Lower lobe of right lung (tissue), 2 donors: ENCODE data around the gene AQP5. TPM values are rescaled to one million over a fixed set of nuclear protein-coding genes. Genes with fewer than 3 reads are reported as not detected.

ENCODE experiments used
- ATAC-seq, 2 donors: fragments of 200-7000 bp; cut with Tn5 transposase; one replicate each; pipeline ENCODE4 v1.9.1; 2020 to 2022; ENCODE audit warnings: mild to moderate bottlenecking in 2 of 2, moderate library complexity in 2 of 2
- DNase-seq: peaks from one replicate; pipeline ENCODE4 v3.0.0-alpha.2; 2020
- H3K27ac ChIP-seq: fragments of 200-600 bp; one replicate; pipeline ENCODE4 v1.8.0; 2022
- H3K27me3 ChIP-seq: fragments of 200-600 bp; one replicate; pipeline ENCODE4 v1.8.0; 2022; ENCODE audit warnings: low read depth
- H3K36me3 ChIP-seq: fragments of 200-600 bp; one replicate; pipeline ENCODE4 v1.8.0; 2022; ENCODE audit warnings: mild to moderate bottlenecking
- H3K4me1 ChIP-seq: fragments of 200-600 bp; one replicate; pipeline ENCODE4 v1.8.0; 2022
- H3K4me3 ChIP-seq: fragments of 200-600 bp; one replicate; pipeline ENCODE4 v1.8.0; 2022; ENCODE audit warnings: mild to moderate bottlenecking
- H3K9me3 ChIP-seq: fragments of 200-600 bp; one replicate; pipeline ENCODE4 v1.8.0; 2022
- CTCF ChIP-seq: fragments of 200-600 bp; IDR thresholded peaks from one replicate; pipeline ENCODE4 v1.8.0; 2022; ENCODE audit warnings: antibody characterized with exemption, mild to moderate bottlenecking
- intact Hi-C: fragments of 100-400 bp; cut with DNase I; formaldehyde crosslinking; loops from one replicate; pipeline ENCODE4 v1.11.0; 2022
- total RNA-seq: library from RNA; stranded (reverse); fragmentation: NEBNext Ultra II Directional; extraction: Animal tissue kit (Norgen Biotek cat#: 25700); gene quantifications from one replicate; pipeline ENCODE4 v1.2.1, GENCODE V29; 2021
- donor health status: DM: no; HTN: yes; CAD: no; lungs with severe emphysema.

The AQP5 gene
- total RNA-seq, 1 donor from 2014 or later: 6.4 TPM

- intact Hi-C loops: no loop called here
Measured at GRCh38 chr12:49928471-49928870, 33.2 kb upstream of the AQP5 start.

GRCh38 chr12:49929581-49929980, 32.1 kb upstream of the AQP5 start:
- DNase-seq (no peak), ATAC-seq (no peak)
- no peak for TF ChIP-seq CTCF
- intact Hi-C loops: no loop called here
- no peaks in the 10 kb centered on the region for H3K4me1 ChIP-seq
- no peaks in the 10 kb centered on the region for H3K27me3 ChIP-seq
- H3K36me3 ChIP-seq: no peaks in the 10 kb centered on the region
- H3K4me3 ChIP-seq: no peak overlapping the region
- no peak overlapping the region for H3K27ac ChIP-seq
- no peaks in the 10 kb centered on the region for H3K9me3 ChIP-seq

More at GRCh38 chr12:49928471-49928870, 33.2 kb upstream of the AQP5 start:
- DNase-seq (no peak), ATAC-seq (no peak)
- H3K36me3 ChIP-seq: no peaks in the 10 kb centered on the region
- H3K27me3 ChIP-seq: no peaks in the 10 kb centered on the region
- no peak overlapping the region for H3K4me3 ChIP-seq
- no peak for TF ChIP-seq CTCF
- no peaks in the 10 kb centered on the region for H3K9me3 ChIP-seq
- no peaks in the 10 kb centered on the region for H3K4me1 ChIP-seq
- no peak overlapping the region for H3K27ac ChIP-seq

- H3K4me1 ChIP-seq: no peaks in the 10 kb centered on the region
- H3K27me3 ChIP-seq: no peaks in the 10 kb centered on the region
- H3K9me3 ChIP-seq: no peaks in the 10 kb centered on the region
- no peak for TF ChIP-seq CTCF
- intact Hi-C loops: no loop called here
- ATAC-seq (no peak), DNase-seq (no peak)
- no peak overlapping the region for H3K27ac ChIP-seq
- H3K4me3 ChIP-seq: no peak overlapping the region
- no peaks in the 10 kb centered on the region for H3K36me3 ChIP-seq
Measured at GRCh38 chr12:49930515-49931288, 31.0 kb upstream of the AQP5 start.

- ATAC-seq (no peak), DNase-seq (no peak)
- intact Hi-C loops: no loop called here
- Histone ChIP-seq H3K36me3 (no peaks in the 10 kb centered on the region), H3K27ac (no peak overlapping the region), H3K27me3 (no peaks in the 10 kb centered on the region), H3K4me1 (no peaks in the 10 kb centered on the region), H3K9me3 (no peaks in the 10 kb centered on the region), H3K4me3 (no peak overlapping the region)
- no peak for TF ChIP-seq CTCF
Measured at GRCh38 chr12:49932023-49932422, 29.6 kb upstream of the AQP5 start.

GRCh38 chr12:49932533-49933130, 29.0 kb upstream of the AQP5 start:
- intact Hi-C loops: no loop called here
- no peak overlapping the region for H3K4me3 ChIP-seq
- ATAC-seq: no peak
- H3K27me3 ChIP-seq: no peaks in the 10 kb centered on the region
- no peak overlapping the region for H3K27ac ChIP-seq
- H3K4me1 ChIP-seq: no peaks in the 10 kb centered on the region
- TF ChIP-seq CTCF: no peak
- no peak for DNase-seq
- no peaks in the 10 kb centered on the region for H3K36me3 ChIP-seq
- no peaks in the 10 kb centered on the region for H3K9me3 ChIP-seq
